Adrenal gland (tissue), 12 donors: ENCODE measurements around the gene KCNAB1. TPM values are rescaled to one million over a fixed set of nuclear protein-coding genes. Genes with fewer than 3 reads are reported as not detected.
"Not testable (repeated sequence)": the region's sequence is repeated elsewhere in the genome, so short reads cannot be mapped to it uniquely, and the experiment has no call there.

ENCODE experiments used
- DNase-seq, 7 donors: peaks; one replicate each; pipeline ENCODE4 v3.0.0-alpha.2; 2019 to 2020
- H3K27ac ChIP-seq, 5 donors: fragments of 200-600 bp; sonication (generic) in 4 of 5; 1 replicate in 3 of 5; 2 replicates in 2 of 5; pipeline versions ENCODE4 v1.5.1 to v1.8.0; 2016 to 2020; ENCODE audit warnings: mild to moderate bottlenecking in 1 of 5
- H3K27me3 ChIP-seq: fragments of 200-600 bp; 2 replicates; pipeline ENCODE4 v1.8.0; 2021
- H3K36me3 ChIP-seq, 2 donors: fragments of 200-600 bp; replicated peaks in 1 of 2; 1 replicate in 1 of 2; 2 replicates in 1 of 2; pipeline versions ENCODE4 v1.5.1 to v1.8.0; 2018 to 2022
- H3K4me1 ChIP-seq, 2 donors: fragments of 200-600 bp; replicated peaks in 1 of 2; 1 replicate in 1 of 2; 2 replicates in 1 of 2; pipeline versions ENCODE4 v1.5.1 to v1.8.0; 2018 to 2021
- H3K4me3 ChIP-seq, 4 donors: fragments of 200-600 bp; sonication (generic) in 3 of 4; one replicate each; pipeline ENCODE4 v1.5.1; 2016 to 2018
- H3K9me3 ChIP-seq, 3 donors: fragments of 200-600 bp; sonication (generic) in 1 of 3; replicated peaks in 1 of 3; 1 replicate in 2 of 3; 2 replicates in 1 of 3; pipeline versions ENCODE4 v1.5.1 to v1.8.0; 2016 to 2021
- POLR2A ChIP-seq, 2 donors: fragments of 450-650 bp; IDR thresholded peaks; one replicate each; pipeline ENCODE4 v1.6.1; 2017; ENCODE audit warnings: antibody characterized with exemption in 2 of 2, mild to moderate bottlenecking in 2 of 2, moderate library complexity in 1 of 2
- WGBS, 4 donors: extraction: QIAGEN DNeasy Blood & Tissue Kit in 2 of 4; methylation state at CpG; one replicate each; pipeline versions ENCODE4 v1.1.5 to v1.1.7; 2013 to 2017; 5-methylcytosine and 5-hydroxymethylcytosine counted together
- intact Hi-C, 2 donors: fragments of 100-400 bp; cut with DNase I; formaldehyde crosslinking; loops; one replicate each; pipeline versions ENCODE4 v1.14.1 to v1.15.0; 2022 to 2023
- polyA plus RNA-seq, 3 donors: library from polyadenylated mRNA; stranded (reverse); fragments of 200-250 nt in 2 of 3; fragments of 350-450 nt in 1 of 3; fragmentation: Illumina TruSeq in 1 of 3; extraction: RNeasy Lipid Tissue Mini Kit (QIAGEN cat#74804) in 1 of 3; gene quantifications; one replicate each; pipeline ENCODE4 v1.2.3, GENCODE V29; 2013 to 2014
- total RNA-seq, 9 donors: library from RNA; depleted of rRNA in 4 of 9; stranded (reverse); fragments of >200 nt in 4 of 9; fragments of 120-200 nt in 1 of 9; fragmentation: NEBNext Ultra II Directional in 1 of 9; extraction: Animal tissue kit (Norgen Biotek cat#: 25700) in 1 of 9; gene quantifications; one replicate each; pipeline versions ENCODE4 v1.1.0 to v1.2.4, GENCODE V29; 2013 to 2023
- TF ChIP-seq, protein P1 (sequence below), 6 experiments: fragments of 450-650 bp in 4 of 6; fragments of 200-600 bp in 2 of 6; sonication (generic) in 1 of 6; IDR thresholded peaks; 1 replicate in 5 of 6; 2 replicates in 1 of 6; pipeline versions ENCODE4 v1.5.1 to v1.8.0; 2016 to 2021; ENCODE audit warnings: antibody characterized with exemption in 6 of 6, mild to moderate bottlenecking in 2 of 6, moderate library complexity in 1 of 6
- donor health status: healthy with polysubstance abuse.
- donor health status: Bipolar disorder and iron deficiency.
- donor health status: DM: yes; HTN: yes; CAD: no.
- donor health status: DM: no; HTN: no; CAD: no.
- donor health status: DM: no; HTN: no; CAD: no.
- donor health status: DM: yes; HTN: yes; CAD: no.

The KCNAB1 gene
- total and polyA plus RNA-seq, 12 donors: 0.36 to 5.0 (median 1.5) TPM

DNA sequence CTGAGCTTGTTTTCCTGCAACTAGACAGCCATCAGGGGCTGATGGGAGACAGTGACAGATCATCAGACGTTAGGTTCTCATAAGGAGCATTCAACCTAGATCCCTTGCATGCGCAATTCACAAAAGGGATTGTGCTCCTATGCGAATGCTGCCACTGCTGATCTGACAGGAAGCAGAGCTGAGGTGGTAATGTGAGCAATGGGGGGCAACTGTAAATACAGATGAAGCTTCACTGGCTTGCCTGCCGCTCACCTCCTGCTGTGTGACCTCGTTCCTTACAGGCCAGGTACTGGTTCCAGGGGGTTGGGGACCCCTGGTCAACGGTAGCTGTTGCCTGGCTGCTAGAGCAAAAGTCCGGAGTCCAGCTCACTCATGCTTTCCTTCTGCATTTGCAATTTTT lies 26.4 kb upstream of the KCNAB1 start:
- TF ChIP-seq, protein P1, sequence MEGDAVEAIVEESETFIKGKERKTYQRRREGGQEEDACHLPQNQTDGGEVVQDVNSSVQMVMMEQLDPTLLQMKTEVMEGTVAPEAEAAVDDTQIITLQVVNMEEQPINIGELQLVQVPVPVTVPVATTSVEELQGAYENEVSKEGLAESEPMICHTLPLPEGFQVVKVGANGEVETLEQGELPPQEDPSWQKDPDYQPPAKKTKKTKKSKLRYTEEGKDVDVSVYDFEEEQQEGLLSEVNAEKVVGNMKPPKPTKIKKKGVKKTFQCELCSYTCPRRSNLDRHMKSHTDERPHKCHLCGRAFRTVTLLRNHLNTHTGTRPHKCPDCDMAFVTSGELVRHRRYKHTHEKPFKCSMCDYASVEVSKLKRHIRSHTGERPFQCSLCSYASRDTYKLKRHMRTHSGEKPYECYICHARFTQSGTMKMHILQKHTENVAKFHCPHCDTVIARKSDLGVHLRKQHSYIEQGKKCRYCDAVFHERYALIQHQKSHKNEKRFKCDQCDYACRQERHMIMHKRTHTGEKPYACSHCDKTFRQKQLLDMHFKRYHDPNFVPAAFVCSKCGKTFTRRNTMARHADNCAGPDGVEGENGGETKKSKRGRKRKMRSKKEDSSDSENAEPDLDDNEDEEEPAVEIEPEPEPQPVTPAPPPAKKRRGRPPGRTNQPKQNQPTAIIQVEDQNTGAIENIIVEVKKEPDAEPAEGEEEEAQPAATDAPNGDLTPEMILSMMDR (IDR thresholded peaks at IDR 0.05): no peak
- TF ChIP-seq POLR2A (IDR thresholded peaks at IDR 0.05): no peak
- WGBS, 4 donors: 51 to 61% (median 55%) methylated on average over 7 of the region's 7 CpGs

GRCh38 chr3:156094391-156094790 lies 26.0 kb upstream of the KCNAB1 start:
- Histone ChIP-seq H3K4me3 (no peak overlapping the region), H3K4me1 (no peaks in the 10 kb centered on the region), H3K36me3 (no peaks in the 10 kb centered on the region), H3K27me3 (no peaks in the 10 kb centered on the region), H3K27ac (no peak overlapping the region), H3K9me3 (no peaks in the 10 kb centered on the region)
- no peak for DNase-seq
- intact Hi-C loops: no loop called here
- WGBS, 4 donors: 74 to 82% (median 75%) methylated on average over 2 of the region's 2 CpGs
- no peak for TF ChIP-seq POLR2A (IDR thresholded peaks at IDR 0.05)
- TF ChIP-seq, protein P1 (IDR thresholded peaks at IDR 0.05): no peak

More for the DNA sequence above, 26.4 kb upstream of the KCNAB1 start:
- Histone ChIP-seq H3K27me3 (no peaks in the 10 kb centered on the region), H3K36me3 (no peaks in the 10 kb centered on the region), H3K9me3 (no peaks in the 10 kb centered on the region), H3K4me1 (no peaks in the 10 kb centered on the region), H3K27ac (no peak overlapping the region), H3K4me3 (no peak overlapping the region)
- intact Hi-C loops: no loop called here
- no peak for DNase-seq

DNA sequence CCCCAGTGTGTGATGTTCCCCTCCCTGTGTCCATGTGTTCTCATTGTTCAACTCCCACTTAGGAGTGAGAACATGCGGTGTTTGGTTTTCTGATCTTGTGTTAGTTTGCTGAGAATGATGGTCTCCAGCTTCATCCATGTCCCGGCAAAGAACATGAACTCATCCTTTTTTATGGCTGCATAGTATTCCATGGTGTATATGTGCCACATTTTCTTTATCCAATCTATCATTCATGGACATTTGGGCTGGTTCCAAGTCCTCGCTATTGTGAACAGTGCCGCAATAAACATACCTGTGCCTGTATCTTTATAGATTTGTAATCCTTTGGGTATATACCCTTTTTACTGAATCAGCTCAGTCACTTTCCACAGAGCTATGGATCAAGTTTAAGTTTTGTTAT lies 24.7 kb upstream of the KCNAB1 start:
- H3K27me3 ChIP-seq, H3K4me3 ChIP-seq, H3K4me1 ChIP-seq, intact Hi-C loops, H3K36me3 ChIP-seq, DNase-seq, H3K9me3 ChIP-seq, H3K27ac ChIP-seq: not testable (repeated sequence)
- 91 to 97% (median 92%) methylated on average over 4 of the region's 4 CpGs for WGBS, 4 donors

DNA sequence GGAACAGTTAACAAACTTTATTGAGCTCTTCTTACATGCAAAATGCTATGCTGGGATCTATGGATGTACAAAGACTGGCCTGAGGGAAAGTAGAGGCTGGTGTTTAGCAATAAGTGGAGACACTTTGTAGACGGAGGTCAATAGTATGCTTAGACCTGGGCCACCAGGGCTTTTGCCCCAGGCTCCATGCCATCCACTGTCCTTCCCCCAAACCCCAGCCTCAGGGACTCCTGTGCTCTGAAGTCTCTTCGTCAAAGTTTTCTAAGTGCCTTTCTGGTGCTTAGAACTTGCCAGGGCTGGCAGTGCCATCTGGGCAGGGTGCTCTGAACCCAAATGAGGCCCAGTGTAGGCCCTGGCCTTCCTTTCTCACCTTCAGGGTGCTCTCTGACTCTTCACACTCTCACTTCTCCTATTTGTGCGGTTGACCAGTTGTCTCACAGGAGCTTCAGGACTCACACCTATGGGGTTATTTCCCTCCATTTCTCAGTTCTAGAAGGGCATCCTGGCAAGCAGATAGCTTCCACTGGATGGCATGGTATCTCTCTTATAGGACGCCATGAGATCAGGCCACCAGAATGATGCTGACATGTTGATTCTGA lies 21.8 kb upstream of the KCNAB1 start:
- Histone ChIP-seq H3K9me3 (no peaks in the 10 kb centered on the region), H3K4me1 (no peaks in the 10 kb centered on the region), H3K27me3 (no peaks in the 10 kb centered on the region), H3K4me3 (no peak overlapping the region), H3K27ac (no peak overlapping the region), H3K36me3 (no peaks in the 10 kb centered on the region)
- intact Hi-C loops: no loop called here
- TF ChIP-seq POLR2A (IDR thresholded peaks at IDR 0.05): no peak
- TF ChIP-seq, protein P1 (IDR thresholded peaks at IDR 0.05): no peak
- no peak for DNase-seq
- WGBS, 4 donors: 76 to 89% (median 82%) methylated on average over 3 to 4 of the region's 4 CpGs

DNA sequence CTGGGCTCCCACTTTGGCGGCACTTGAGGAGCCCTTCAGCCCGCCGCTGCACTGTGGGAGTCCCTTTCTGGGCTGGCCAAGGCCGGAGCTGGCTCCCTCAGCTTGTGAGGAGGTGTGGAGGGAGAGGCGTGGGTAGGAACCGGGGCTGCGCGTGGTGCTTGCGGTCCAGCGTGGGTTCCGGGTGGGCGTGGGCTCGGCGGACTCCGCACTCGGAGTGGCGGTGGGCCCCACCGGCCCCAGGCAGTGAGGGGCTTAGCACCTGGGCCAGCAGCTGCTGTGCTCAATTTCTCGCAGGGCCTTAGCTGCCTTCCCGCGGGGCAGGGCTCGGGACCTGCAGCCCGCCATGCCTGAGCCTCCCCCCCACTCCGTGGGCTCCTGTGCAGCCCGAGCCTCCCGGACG lies 21.0 kb upstream of the KCNAB1 start:
- 82 to 98% (median 91%) methylated on average over 6 to 27 of the region's 27 CpGs for WGBS, 4 donors
- DNase-seq, H3K27ac ChIP-seq, H3K27me3 ChIP-seq, intact Hi-C loops, H3K4me3 ChIP-seq, H3K9me3 ChIP-seq, H3K36me3 ChIP-seq, H3K4me1 ChIP-seq: not testable (repeated sequence)

DNA sequence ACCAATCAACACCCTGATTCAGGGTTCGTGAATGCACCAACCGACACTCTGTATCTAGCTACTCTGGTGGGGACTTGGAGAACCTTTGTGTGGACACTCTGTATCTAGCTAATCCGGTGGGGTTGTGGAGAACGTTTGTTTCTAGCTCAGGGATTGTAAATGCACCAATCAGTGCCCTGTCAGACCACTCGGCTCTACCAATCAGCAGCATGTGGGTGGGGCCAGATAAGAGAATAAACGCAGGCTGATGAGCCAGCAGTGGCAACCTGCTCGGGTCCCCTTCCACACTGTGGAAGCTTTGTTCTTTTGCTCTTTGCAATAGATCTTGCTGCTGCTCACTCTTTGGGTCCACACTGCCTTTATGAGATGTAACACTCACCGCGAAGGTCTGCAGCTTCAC lies 20.4 kb upstream of the KCNAB1 start:
- H3K9me3 ChIP-seq, H3K4me1 ChIP-seq, H3K4me3 ChIP-seq, H3K36me3 ChIP-seq, H3K27ac ChIP-seq, DNase-seq, H3K27me3 ChIP-seq, intact Hi-C loops: not testable (repeated sequence)
- WGBS, 4 donors: 81 to 88% (median 87%) methylated on average over 6 to 9 of the region's 9 CpGs
